ENCODE results near the gene PLK4. TPM values are rescaled to one million over a fixed set of nuclear protein-coding genes. Genes with fewer than 3 reads are reported as not detected.

PLK4 gene
- polyA plus RNA-seq, 3 donors = 0.34 to 0.65 (median 0.38) TPM

GRCh38 chr4:127905029-127905428 is 24.3 kb downstream of the PLK4 start:
- H3K27me3 Mint-ChIP-seq (ENCODE audit: low read depth in 3 of 3) = no peaks in the 10 kb centered on the region
- Histone ChIP-seq H3K79me2 (ENCODE audit: insufficient read depth, low read length) (no peaks in the 10 kb centered on the region), H2AFZ (ENCODE audit: insufficient read depth, low read depth, low read length, poor library complexity, severe bottlenecking) (no peak overlapping the region), H3K4me3 (replicated peaks in 1 of 3; ENCODE audit: low read depth in 2 of 3, low read length in 3 of 3) (no peak overlapping the region), H3K9me3 (replicated peaks in 1 of 2; ENCODE audit: control insufficient read depth in 1 of 2, insufficient read depth in 1 of 2, low read length in 2 of 2) (no peaks in the 10 kb centered on the region), H4K20me1 (ENCODE audit: insufficient read depth, low read length) (no peaks in the 10 kb centered on the region), H3K4me1 (ENCODE audit: control insufficient read depth in 1 of 2, insufficient read depth in 2 of 2, low read length in 2 of 2) (no peaks in the 10 kb centered on the region), H3K4me2 (replicated peaks; ENCODE audit: extremely low read depth, low read length, poor library complexity, severe bottlenecking) (no peak overlapping the region), H3K9ac (ENCODE audit: insufficient read depth, low read length, poor library complexity, severe bottlenecking) (no peak overlapping the region), H3K27me3 (ENCODE audit: control insufficient read depth in 2 of 2, insufficient read depth in 2 of 2, low read length in 2 of 2) (no peaks in the 10 kb centered on the region), H3K27ac (ENCODE audit: low read depth in 1 of 2, low read length in 2 of 2) (no peak overlapping the region), H3K36me3 (replicated peaks in 1 of 2; ENCODE audit: control insufficient read depth in 1 of 2, insufficient read depth in 2 of 2, low read length in 2 of 2) (no peaks in the 10 kb centered on the region)
- TF ChIP-seq CTCF (IDR thresholded peaks at IDR 0.05) = no peak
- H3K36me3 Mint-ChIP-seq = peaks cover 4 to 7% of the 10 kb centered on the region in 2 donors
- intact Hi-C loops (cut with micrococcal nuclease) = no loop called here
- H3K27ac Mint-ChIP-seq = no peak overlapping the region
- no peaks in the 10 kb centered on the region for H3K4me1 Mint-ChIP-seq
- no peak for DNase-seq
- peaks cover 0 to 9% (median 3%) of the 10 kb centered on the region in 7 donors for H3K9me3 Mint-ChIP-seq
- WGBS (ENCODE audit: insufficient coverage) = 94% methylated on average over 8 of the region's 8 CpGs
- no peak overlapping the region for H3K4me3 Mint-ChIP-seq

GRCh38 chr4:127916512-127916911 is 35.8 kb downstream of the PLK4 start:
- H3K36me3 Mint-ChIP-seq = peaks cover 25 to 28% of the 10 kb centered on the region in 2 donors
- H3K27ac Mint-ChIP-seq = no peak overlapping the region

More at GRCh38 chr4:127916512-127916911, 35.8 kb downstream of the PLK4 start:
- no CpG with 5 or more reads among the region's 3 CpGs for WGBS (ENCODE audit: insufficient coverage)
- Mint-ChIP-seq H3K4me3 (no peak overlapping the region), H3K4me1 (no peaks in the 10 kb centered on the region), H3K9me3 (peaks cover 0 to 2% (median 0%) of the 10 kb centered on the region in 7 donors), H3K27me3 (ENCODE audit: low read depth in 3 of 3) (peaks cover 0 to 2% (median 1%) of the 10 kb centered on the region in 3 donors)
- no peak for TF ChIP-seq CTCF (IDR thresholded peaks at IDR 0.05)
- Histone ChIP-seq H3K27me3 (ENCODE audit: control insufficient read depth in 2 of 2, insufficient read depth in 2 of 2, low read length in 2 of 2) (no peaks in the 10 kb centered on the region), H3K9me3 (replicated peaks in 1 of 2; ENCODE audit: control insufficient read depth in 1 of 2, insufficient read depth in 1 of 2, low read length in 2 of 2) (no peaks in the 10 kb centered on the region), H3K4me2 (replicated peaks; ENCODE audit: extremely low read depth, low read length, poor library complexity, severe bottlenecking) (no peak overlapping the region), H4K20me1 (ENCODE audit: insufficient read depth, low read length) (no peaks in the 10 kb centered on the region), H3K36me3 (replicated peaks in 1 of 2; ENCODE audit: control insufficient read depth in 1 of 2, insufficient read depth in 2 of 2, low read length in 2 of 2) (peaks cover 26 to 43% of the 10 kb centered on the region in 2 donors), H3K4me1 (ENCODE audit: control insufficient read depth in 1 of 2, insufficient read depth in 2 of 2, low read length in 2 of 2) (no peaks in the 10 kb centered on the region), H3K4me3 (replicated peaks in 1 of 3; ENCODE audit: low read depth in 2 of 3, low read length in 3 of 3) (no peak overlapping the region), H3K79me2 (ENCODE audit: insufficient read depth, low read length) (no peaks in the 10 kb centered on the region), H3K27ac (ENCODE audit: low read depth in 1 of 2, low read length in 2 of 2) (no peak overlapping the region), H3K9ac (ENCODE audit: insufficient read depth, low read length, poor library complexity, severe bottlenecking) (no peak overlapping the region), H2AFZ (ENCODE audit: insufficient read depth, low read depth, low read length, poor library complexity, severe bottlenecking) (no peak overlapping the region)
- no peak for DNase-seq
- intact Hi-C loops (cut with micrococcal nuclease) = no loop called here

Data from CD14-positive monocyte (primary cell).